NOMO-1 treated with dmso at 0.1 percent for 144 hours (cell line): ENCODE data around the gene ODF2.

ENCODE experiments used
- DNase-seq: peaks from one replicate; lab custom pipeline; 2025; ENCODE audit not compliant: unreplicated experiment; lab: John Stamatoyannopoulos, UW

Gene ODF2

DNA sequence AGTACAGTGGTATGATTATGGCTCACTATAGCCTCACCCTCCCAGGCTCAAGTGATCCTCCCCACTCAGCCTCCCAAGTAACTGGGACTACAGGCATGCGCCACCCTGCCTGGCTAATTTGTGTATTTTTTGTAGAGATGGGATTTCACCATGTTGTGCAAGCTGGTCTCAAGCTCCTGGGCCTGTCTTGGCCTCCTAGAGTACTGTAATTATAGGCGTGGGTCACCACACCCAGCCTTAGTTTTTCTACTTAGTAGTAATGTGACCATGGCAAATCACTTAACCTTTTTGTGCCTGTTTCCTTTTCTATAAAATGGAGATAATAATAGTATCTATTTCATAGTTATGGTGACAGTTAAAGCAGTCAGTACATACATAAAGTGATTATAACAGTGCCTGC, 70.9 kb downstream of the ODF2 start:
- DNase-seq: no peak

DNA sequence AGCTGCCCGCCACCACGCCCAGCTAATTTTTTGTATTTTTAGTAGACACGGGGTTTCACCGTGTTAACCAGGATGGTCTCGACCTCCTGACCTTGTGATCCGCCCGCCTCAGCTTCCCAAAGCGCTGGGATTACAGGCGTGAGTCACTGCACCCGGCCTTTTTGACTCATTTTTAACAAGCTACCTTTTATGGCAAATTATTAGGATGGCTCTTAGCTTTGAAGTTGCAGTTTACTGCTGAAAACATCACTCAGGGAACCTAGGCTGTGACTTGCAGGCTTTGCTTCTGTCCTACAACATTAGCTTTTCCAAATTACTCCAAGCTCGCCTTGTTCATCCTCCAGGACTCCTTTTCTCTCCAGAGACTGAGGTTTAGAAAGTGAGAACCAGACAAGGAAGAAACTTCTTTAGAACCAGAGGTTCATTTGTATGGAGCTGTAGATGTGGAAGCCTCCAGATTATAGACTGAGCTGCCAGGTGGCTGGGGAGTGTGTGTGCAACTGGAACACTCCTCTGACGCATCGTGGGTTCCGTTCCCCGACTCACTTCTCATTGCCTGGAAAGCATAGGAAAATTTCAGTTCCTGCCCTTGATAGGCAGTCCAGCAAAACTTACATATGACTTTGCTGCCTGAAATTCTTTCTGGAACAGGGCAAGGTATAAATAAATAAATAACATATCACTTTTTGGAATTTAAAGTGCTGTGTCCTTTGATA, 72.8 kb downstream of the ODF2 start:
- DNase-seq: no peak

DNA sequence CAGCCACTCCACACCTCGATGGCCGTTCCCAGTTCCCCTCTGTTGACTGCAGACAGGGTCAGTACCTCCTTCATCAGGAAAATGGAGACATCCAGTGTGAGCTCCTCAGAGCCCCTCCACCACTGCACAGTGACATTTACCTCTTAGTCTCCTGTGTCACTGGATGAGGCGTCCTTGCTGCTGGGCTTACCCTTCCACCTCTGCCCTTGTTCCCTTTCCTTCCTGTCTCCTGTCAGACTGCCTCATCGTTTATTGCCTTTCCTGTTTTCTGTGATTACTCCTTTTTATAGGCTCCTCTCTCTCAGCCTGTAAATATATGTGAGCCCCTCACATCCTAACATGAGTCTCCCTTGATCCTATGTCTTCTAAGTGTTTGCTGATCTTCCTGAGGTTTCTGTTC, 73.4 kb downstream of the ODF2 start:
- no peak for DNase-seq

DNA sequence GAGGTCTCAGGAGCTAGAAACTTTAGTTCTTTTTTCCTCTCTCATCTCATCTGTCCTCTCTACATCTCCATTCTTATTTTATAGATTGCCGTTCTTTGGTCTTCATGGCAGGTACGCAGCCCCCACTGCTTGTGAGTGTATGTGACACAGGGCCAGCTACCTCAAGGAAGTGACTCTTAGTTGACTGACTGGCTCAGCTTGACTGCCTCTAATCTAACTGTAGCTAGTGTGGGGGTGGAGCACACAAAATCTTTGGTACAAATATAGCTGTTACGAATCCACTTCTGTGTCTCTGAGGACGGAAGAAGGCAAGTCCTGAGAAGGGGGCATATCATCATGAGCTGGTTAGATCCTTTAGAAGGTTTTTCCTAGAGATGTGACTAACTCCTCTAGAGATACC, 76.8 kb downstream of the ODF2 start:
- DNase-seq: no peak

DNA sequence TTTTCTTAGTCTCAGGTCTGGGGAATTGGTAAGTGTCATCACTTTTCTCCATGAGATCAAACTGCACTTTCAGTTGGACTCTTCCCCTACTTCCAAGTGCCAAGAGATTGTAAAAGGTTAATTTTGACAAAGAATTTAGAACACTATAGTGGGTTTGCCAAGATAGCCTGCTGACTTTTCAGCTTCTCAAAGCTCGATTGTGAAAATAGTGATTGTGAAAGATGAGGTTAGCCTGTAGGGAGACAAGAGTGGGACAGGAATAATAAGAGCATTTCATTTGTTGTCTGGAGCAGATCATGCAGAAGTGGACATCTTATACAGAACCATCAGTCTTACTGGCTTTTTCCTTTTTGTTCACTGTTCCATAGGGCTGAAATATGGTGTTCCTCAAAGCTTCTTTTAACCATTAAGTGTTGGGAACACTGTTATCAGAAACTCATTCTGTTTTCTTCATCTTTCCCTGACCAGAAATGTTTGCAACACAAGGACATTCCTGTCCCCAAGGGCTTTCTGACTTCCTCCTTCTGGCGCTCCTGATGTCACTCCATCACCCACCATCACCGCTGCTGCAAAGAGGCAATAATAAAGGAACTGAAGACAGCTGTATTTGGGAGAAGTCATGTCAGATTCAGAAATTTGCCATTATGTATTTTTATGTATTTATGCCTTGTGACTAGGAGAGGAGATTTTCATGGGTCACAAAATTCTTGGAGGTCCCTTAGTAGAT, 85.0 kb downstream of the ODF2 start:
- DNase-seq: no peak

DNA sequence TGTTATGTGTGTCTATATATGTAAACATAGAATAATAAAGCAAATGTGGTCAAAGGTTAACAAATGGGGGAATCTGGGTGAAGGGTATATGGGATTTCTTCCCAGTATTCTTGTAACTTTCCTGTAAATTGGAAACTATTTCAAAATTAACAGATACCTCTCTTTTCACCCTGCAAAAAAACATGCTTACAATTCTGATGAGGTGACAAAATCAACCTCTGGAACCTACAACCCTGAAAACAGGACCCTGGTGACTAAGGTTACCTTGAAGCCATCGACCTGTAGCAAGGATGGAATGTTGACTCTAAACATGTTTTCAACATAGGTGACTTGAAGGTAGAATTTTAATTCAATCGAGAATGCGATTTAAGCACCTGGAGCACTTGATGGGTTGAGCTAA, 90.7 kb downstream of the ODF2 start:
- DNase-seq: no peak

DNA sequence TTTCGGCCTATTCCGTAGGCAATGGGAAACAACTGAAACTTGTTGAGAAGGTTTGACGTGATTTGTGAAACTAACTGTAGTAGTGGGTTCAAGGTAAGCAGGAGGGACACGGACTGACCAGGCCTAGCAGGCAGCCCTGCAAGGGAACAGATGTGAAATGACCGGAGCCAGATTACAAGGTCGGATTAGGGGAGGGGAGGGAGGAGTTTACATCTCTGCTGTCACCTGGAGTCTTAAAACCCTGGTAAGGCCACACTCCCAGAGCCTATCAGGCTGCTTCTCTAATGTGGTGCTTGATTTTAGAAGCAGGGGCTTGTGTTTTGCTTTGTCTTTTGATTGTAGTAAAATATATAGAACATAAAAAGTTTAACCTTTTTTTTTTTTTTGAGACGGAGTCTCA, 93.1 kb downstream of the ODF2 start:
- DNase-seq: no peak

DNA sequence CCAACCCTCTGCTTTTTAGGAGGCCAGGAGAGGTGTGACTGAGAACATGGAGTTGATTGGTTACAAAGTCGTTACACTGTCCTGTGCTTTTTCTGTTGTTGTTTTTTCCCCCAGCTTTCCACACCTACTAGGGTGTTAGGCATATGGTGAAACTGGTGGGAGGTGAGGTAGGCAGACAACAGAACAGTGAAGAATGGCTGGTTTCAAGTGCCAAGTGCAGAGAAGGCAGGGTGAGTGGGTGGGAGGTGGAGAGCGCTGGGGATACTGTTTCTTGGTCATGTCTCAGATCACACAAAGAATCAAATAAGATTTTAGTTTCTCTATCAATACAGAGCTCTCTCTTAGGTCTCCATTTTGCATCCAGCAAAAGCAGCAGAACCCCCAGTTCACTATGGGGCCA, 94.4 kb downstream of the ODF2 start:
- no peak for DNase-seq
